ENCODE measurements around the gene ZDHHC7.

Gene ZDHHC7

GRCh38 chr16:85018529-85019236, 7.3 kb upstream of the ZDHHC7 start:
- TF ChIP-seq POU6F1 (CRISPR knock-in tag; IDR thresholded peaks at IDR 0.05; ENCODE audit: borderline replicate concordance, low read depth) (no peak), CSDC2 (CRISPR knock-in tag; IDR thresholded peaks at IDR 0.05) (no peak), ARNTL (CRISPR knock-in tag; IDR thresholded peaks at IDR 0.05; ENCODE audit: borderline replicate concordance, low read depth) (no peak), CREB5 (CRISPR knock-in tag; IDR thresholded peaks at IDR 0.05; ENCODE audit: low read depth) (no peak), SNAI2 (CRISPR knock-in tag; IDR thresholded peaks at IDR 0.05) (no peak), ESRRG (CRISPR knock-in tag; IDR thresholded peaks at IDR 0.05) (no peak), BACH2 (CRISPR knock-in tag; IDR thresholded peaks at IDR 0.05; ENCODE audit: borderline replicate concordance) (no peak), RARB (CRISPR knock-in tag; IDR thresholded peaks at IDR 0.05) (no peak), ISL1 (CRISPR knock-in tag; IDR thresholded peaks at IDR 0.05) (no peak)
- no peak for ATAC-seq

- TF ChIP-seq ZNF565 (CRISPR knock-in tag; conservative IDR thresholded peaks at IDR 0.05; ENCODE audit: low read depth) (no peak), CREB5 (CRISPR knock-in tag; IDR thresholded peaks at IDR 0.05; ENCODE audit: low read depth) (no peak), RARB (CRISPR knock-in tag; IDR thresholded peaks at IDR 0.05) (no peak)
- ATAC-seq, result no peak
These were observed 6.3 kb upstream of the ZDHHC7 start for GRCh38 chr16:85017633-85018032.

- TF ChIP-seq GLIS3 (CRISPR knock-in tag; IDR thresholded peaks at IDR 0.05), result no peak
- TF ChIP-seq ZFP3 (CRISPR knock-in tag; IDR thresholded peaks at IDR 0.05), result no peak
- TF ChIP-seq RARB (CRISPR knock-in tag; IDR thresholded peaks at IDR 0.05), result no peak
- TF ChIP-seq CSRNP3 (CRISPR knock-in tag; IDR thresholded peaks at IDR 0.05), result no peak
- TF ChIP-seq ZC3H10 (CRISPR knock-in tag; IDR thresholded peaks at IDR 0.05), result no peak
- no peak for TF ChIP-seq OSR1 (CRISPR knock-in tag; IDR thresholded peaks at IDR 0.05)
- TF ChIP-seq SNAI2 (CRISPR knock-in tag; IDR thresholded peaks at IDR 0.05), result no peak
- peak; percentile 35; the same call in 2 of the 3 replicates for ATAC-seq
These were observed 5.8 kb upstream of the ZDHHC7 start for GRCh38 chr16:85017151-85017550.

GRCh38 chr16:85015481-85016187, 4.3 kb upstream of the ZDHHC7 start:
- TF ChIP-seq ESRRG (CRISPR knock-in tag; IDR thresholded peaks at IDR 0.05), result no peak
- TF ChIP-seq PATZ1 (CRISPR knock-in tag; IDR thresholded peaks at IDR 0.05; ENCODE audit: borderline replicate concordance), result no peak
- no peak for TF ChIP-seq OSR1 (CRISPR knock-in tag; IDR thresholded peaks at IDR 0.05)
- TF ChIP-seq ISL1 (CRISPR knock-in tag; IDR thresholded peaks at IDR 0.05), result no peak
- no peak for TF ChIP-seq ZNF565 (CRISPR knock-in tag; conservative IDR thresholded peaks at IDR 0.05; ENCODE audit: low read depth)
- ATAC-seq, result peak; percentile 4; the same call in 1 of the 3 replicates

- no peak for ATAC-seq
- TF ChIP-seq OSR1 (CRISPR knock-in tag; IDR thresholded peaks at IDR 0.05), result no peak
- no peak for TF ChIP-seq SNAI2 (CRISPR knock-in tag; IDR thresholded peaks at IDR 0.05)
- no peak for TF ChIP-seq TOX (CRISPR knock-in tag; IDR thresholded peaks at IDR 0.05; ENCODE audit: borderline replicate concordance)
- TF ChIP-seq POU6F1 (CRISPR knock-in tag; IDR thresholded peaks at IDR 0.05; ENCODE audit: borderline replicate concordance, low read depth), result no peak
- no peak for TF ChIP-seq ZNF8 (CRISPR knock-in tag; IDR thresholded peaks at IDR 0.05)
- TF ChIP-seq ZNF70 (CRISPR knock-in tag; IDR thresholded peaks at IDR 0.05), result no peak
- no peak for TF ChIP-seq ESRRG (CRISPR knock-in tag; IDR thresholded peaks at IDR 0.05)
- no peak for TF ChIP-seq BACH2 (CRISPR knock-in tag; IDR thresholded peaks at IDR 0.05; ENCODE audit: borderline replicate concordance)
- no peak for TF ChIP-seq ZFP3 (CRISPR knock-in tag; IDR thresholded peaks at IDR 0.05)
- TF ChIP-seq GLIS3 (CRISPR knock-in tag; IDR thresholded peaks at IDR 0.05), result no peak
- TF ChIP-seq ZNF565 (CRISPR knock-in tag; conservative IDR thresholded peaks at IDR 0.05; ENCODE audit: low read depth), result no peak
- TF ChIP-seq TCF4 (CRISPR knock-in tag; IDR thresholded peaks at IDR 0.05; ENCODE audit: borderline replicate concordance), result no peak
- no peak for TF ChIP-seq CSDC2 (CRISPR knock-in tag; IDR thresholded peaks at IDR 0.05)
- TF ChIP-seq PPARA (CRISPR knock-in tag; IDR thresholded peaks at IDR 0.05; ENCODE audit: borderline replicate concordance), result no peak
- no peak for TF ChIP-seq CREB5 (CRISPR knock-in tag; IDR thresholded peaks at IDR 0.05; ENCODE audit: low read depth)
These were observed 3.0 kb upstream of the ZDHHC7 start for GRCh38 chr16:85014311-85014710.
